ENCODE measurements around the gene CH25H. TPM values are rescaled to one million over a fixed set of nuclear protein-coding genes. Genes with fewer than 3 reads are reported as not detected.

Gene CH25H
- total RNA-seq, 2 donors from 2014 or later, result 1.1 to 1.6 TPM

- WGBS, result 85% methylated on average over 2 of the region's 2 CpGs
- H3K4me1 ChIP-seq (replicated peaks), result no peaks in the 10 kb centered on the region
- TF ChIP-seq POLR2A (IDR thresholded peaks at IDR 0.05) (no peak), CTCF (IDR thresholded peaks at IDR 0.05) (no peak), POLR2AphosphoS5 (IDR thresholded peaks at IDR 0.05) (no peak)
- H3K27ac ChIP-seq, result no peak overlapping the region
- no peak overlapping the region for H3K4me3 ChIP-seq
- no peaks in the 10 kb centered on the region for H3K9me3 ChIP-seq
- no peaks in the 10 kb centered on the region for H3K36me3 ChIP-seq
- intact Hi-C loops (cut with DNase I), result no loop called here
- H3K27me3 ChIP-seq (replicated peaks; ENCODE audit: insufficient read depth), result no peaks in the 10 kb centered on the region
- no peak for DNase-seq (ENCODE audit: low spot score)
These were observed 25.9 kb upstream of the CH25H start for GRCh38 chr10:89233033-89233432.

GRCh38 chr10:89228962-89229361 lies 21.8 kb upstream of the CH25H start:
- Histone ChIP-seq H3K36me3 (no peaks in the 10 kb centered on the region), H3K4me1 (replicated peaks) (no peaks in the 10 kb centered on the region), H3K9me3 (no peaks in the 10 kb centered on the region), H3K4me3 (no peak overlapping the region), H3K27me3 (replicated peaks; ENCODE audit: insufficient read depth) (no peaks in the 10 kb centered on the region), H3K27ac (no peak overlapping the region)
- no peak for DNase-seq (ENCODE audit: low spot score)
- TF ChIP-seq POLR2A (IDR thresholded peaks at IDR 0.05) (no peak), CTCF (IDR thresholded peaks at IDR 0.05) (no peak), POLR2AphosphoS5 (IDR thresholded peaks at IDR 0.05) (no peak)
- intact Hi-C loops (cut with DNase I), result no loop called here

GRCh38 chr10:89228146-89228545 lies 21.0 kb upstream of the CH25H start:
- Histone ChIP-seq H3K36me3 (no peaks in the 10 kb centered on the region), H3K9me3 (no peaks in the 10 kb centered on the region), H3K4me3 (no peak overlapping the region), H3K27me3 (replicated peaks; ENCODE audit: insufficient read depth) (no peaks in the 10 kb centered on the region), H3K4me1 (replicated peaks) (no peaks in the 10 kb centered on the region), H3K27ac (no peak overlapping the region)
- TF ChIP-seq POLR2AphosphoS5 (IDR thresholded peaks at IDR 0.05) (no peak), POLR2A (IDR thresholded peaks at IDR 0.05) (no peak), CTCF (IDR thresholded peaks at IDR 0.05) (no peak)
- intact Hi-C loops (cut with DNase I), result no loop called here
- WGBS, result 73% methylated on average over 3 of the region's 3 CpGs
- no peak for DNase-seq (ENCODE audit: low spot score)

- H3K9me3 ChIP-seq, result no peaks in the 10 kb centered on the region
- H3K36me3 ChIP-seq, result no peaks in the 10 kb centered on the region
- H3K4me3 ChIP-seq, result no peak overlapping the region
- DNase-seq (ENCODE audit: low spot score), result no peak
- no peaks in the 10 kb centered on the region for H3K4me1 ChIP-seq (replicated peaks)
- WGBS, result 98% methylated on average over 1 of the region's 1 CpG
- no peaks in the 10 kb centered on the region for H3K27me3 ChIP-seq (replicated peaks; ENCODE audit: insufficient read depth)
- intact Hi-C loops (cut with DNase I), result no loop called here
- TF ChIP-seq POLR2AphosphoS5 (IDR thresholded peaks at IDR 0.05) (no peak), CTCF (IDR thresholded peaks at IDR 0.05) (no peak), POLR2A (IDR thresholded peaks at IDR 0.05) (no peak)
- no peak overlapping the region for H3K27ac ChIP-seq
These were observed 19.8 kb upstream of the CH25H start for GRCh38 chr10:89226891-89227290.

GRCh38 chr10:89224739-89225443 lies 17.8 kb upstream of the CH25H start:
- 22% methylated on average over 18 of the region's 18 CpGs for WGBS

More at GRCh38 chr10:89224739-89225443, 17.8 kb upstream of the CH25H start:
- Histone ChIP-seq H3K27me3 (replicated peaks; ENCODE audit: insufficient read depth) (no peaks in the 10 kb centered on the region), H3K9me3 (no peaks in the 10 kb centered on the region), H3K36me3 (no peaks in the 10 kb centered on the region), H3K27ac (peak overlapping the region; percentile 48 to 59), H3K4me1 (replicated peaks) (no peaks in the 10 kb centered on the region), H3K4me3 (no peak overlapping the region)
- peak; percentile 11 for DNase-seq (ENCODE audit: low spot score)
- peak in 3 of 4 experiments; percentile 23 to 49 (median 36) for TF ChIP-seq CTCF (IDR thresholded peaks at IDR 0.05)
- no peak for TF ChIP-seq POLR2A (IDR thresholded peaks at IDR 0.05)
- intact Hi-C loops (cut with DNase I), result no loop called here

All from prostate gland (tissue), 2 donors.